Inferior parietal cortex (tissue), 1 donor: ENCODE results near the gene MSH6.

Experiments
- DNase-seq: peaks from one replicate; pipeline ENCODE4 v3.0.0-alpha.2; 2016; ENCODE audit errors: extremely low spot score

The MSH6 gene

DNA sequence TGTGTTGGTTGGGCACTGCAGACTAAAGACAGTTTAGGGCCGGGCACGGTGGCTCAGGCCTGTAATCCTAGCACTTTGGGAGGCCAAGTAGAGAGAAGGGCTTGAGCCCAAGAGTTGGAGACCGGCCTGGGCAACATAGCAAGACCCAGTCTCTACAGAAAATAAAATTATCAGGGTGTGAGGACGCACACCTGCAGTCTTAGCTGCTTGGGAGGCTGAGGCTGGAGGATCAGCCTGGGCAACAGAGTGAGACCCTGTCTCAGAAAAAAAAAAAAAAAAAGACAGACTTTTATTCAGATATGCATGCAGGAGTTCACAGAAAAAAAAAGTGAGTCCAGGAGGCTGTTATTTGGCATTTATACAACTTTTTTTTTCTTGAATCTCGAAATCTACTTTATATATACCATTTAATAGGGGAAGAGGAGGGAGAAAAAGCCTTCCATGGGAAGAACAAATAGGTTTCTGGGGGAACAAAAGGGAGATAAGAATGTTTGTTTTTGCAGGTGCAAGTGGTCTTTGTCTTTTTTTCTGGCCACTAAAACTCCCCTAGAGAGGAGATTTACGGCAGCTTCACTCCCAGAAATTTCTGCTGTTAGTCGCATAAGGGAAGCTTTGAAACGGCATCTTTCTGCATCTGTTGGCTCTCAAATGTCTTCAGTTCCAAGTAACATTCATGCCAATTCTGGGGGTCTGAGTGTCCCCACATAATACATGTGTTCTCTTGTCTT, 4.1 kb upstream of the MSH6 start:
- DNase-seq, result no peak

DNA sequence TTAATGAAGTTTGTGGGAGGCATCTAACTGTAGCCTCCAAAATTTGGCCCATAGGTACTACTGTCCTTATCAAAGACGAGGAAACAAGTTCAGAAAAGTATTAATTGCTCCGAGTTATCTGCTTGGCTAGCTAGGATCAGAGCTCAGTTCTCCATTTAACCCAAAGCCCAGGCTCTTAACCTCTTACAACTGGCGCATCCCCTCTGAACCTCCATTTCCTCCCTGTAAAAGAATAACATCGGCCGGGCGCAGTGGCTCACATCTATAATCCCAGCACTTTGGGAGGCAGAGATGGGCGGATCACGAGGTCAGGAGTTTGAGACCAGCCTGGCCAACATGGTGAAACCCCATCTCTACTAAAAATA, 3.5 kb upstream of the MSH6 start:
- no peak for DNase-seq

DNA sequence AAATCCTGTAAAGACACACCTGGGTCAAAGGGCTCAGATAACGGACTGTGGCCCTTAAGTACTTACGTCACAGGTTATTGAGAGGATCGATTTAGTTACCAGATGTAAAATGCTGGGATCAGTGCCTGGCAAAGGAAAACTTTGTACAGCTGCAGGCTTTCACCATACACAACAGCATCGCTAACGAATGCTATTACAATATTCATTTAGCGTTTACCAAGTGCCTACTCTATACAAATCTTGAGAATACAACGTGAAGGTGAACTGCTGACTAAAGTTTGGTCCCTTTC, 619 bp upstream of the MSH6 start:
- no peak for DNase-seq

DNA sequence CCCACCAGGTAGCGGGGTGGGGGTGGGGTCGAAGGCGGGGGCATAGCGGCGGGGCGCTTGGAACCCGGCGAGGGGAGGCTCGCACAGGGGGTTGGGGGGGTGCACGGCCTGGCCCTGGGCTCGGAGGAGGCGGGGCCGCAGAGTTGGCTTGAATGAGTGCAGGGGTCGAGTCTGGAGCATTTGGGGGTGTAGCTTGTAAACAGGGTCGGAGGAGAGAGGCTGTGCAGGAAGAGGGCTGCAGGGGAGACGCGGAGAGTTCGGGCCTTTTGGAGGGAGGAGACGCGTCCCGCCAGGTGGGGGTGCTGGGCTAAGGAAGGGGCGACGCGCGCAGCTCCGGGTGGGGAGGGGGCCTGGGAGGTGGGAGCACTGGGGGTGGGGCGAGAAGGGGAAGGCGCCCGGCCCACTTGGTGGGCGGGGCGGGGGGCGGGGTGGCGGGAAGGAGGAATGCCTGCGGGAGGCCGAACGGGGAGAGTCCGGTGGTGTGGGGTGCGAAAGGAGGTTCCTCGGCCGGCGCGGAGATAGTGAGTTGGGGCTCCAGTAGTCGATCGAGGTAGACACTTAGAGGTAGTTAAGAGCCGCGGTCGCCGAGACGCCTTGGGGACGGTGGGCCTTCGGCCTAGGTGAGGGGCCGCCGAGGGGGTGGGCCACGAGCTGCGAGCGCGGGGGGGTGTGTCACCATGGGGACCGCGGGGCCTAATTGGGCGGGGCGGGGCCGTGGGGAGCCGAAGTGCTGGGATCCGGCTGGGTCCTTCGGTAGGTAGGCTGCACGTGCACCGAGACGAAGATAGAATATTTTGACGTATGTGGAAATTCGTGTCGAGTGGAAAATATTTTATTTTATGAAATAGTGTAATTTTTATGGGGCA, 774 bp downstream of the MSH6 start:
- DNase-seq, result no peak

DNA sequence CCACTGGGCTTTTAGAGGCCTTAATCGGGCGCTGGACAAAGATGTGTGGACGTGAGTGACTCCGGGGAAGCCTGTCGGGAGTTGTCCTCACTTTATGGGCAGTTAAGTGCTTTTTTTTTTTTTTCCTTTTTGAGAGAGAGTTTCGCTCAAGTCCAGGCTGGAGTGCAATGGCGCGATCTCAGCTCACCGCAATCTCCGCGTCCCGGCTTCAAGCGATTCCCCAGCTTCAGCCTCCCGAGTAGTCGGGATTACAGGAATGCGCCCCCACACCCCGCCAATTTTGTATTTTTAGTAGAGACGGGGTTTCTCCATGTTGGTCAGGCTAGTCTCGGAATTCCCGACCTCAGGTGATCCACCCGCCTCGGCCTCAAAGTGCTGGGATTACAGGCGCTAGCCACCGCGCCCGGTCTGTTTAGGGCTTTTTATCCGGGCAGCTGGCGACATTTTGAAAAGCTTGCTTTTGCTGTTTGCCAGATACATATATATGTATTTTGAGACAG, 1.5 kb downstream of the MSH6 start:
- no peak for DNase-seq

DNA sequence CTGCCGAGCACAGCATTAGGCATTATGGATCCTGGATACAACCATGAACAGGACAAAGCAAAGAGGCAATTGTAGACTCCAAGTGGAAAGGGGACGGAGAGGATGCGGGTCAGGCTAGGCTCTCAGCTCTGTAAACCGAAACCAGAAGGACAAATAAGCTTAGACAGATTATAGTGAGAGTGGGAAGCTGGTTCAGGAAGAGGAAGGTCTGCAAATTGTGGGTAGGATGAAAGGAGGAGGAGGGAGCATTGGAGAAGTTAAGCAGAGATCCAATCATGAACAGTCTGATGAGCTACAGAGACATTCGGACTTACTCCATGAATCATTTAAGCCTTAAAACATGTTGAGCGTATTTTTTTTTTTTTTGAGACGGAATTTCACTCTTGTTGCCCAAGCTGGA, 3.0 kb downstream of the MSH6 start:
- no peak for DNase-seq

DNA sequence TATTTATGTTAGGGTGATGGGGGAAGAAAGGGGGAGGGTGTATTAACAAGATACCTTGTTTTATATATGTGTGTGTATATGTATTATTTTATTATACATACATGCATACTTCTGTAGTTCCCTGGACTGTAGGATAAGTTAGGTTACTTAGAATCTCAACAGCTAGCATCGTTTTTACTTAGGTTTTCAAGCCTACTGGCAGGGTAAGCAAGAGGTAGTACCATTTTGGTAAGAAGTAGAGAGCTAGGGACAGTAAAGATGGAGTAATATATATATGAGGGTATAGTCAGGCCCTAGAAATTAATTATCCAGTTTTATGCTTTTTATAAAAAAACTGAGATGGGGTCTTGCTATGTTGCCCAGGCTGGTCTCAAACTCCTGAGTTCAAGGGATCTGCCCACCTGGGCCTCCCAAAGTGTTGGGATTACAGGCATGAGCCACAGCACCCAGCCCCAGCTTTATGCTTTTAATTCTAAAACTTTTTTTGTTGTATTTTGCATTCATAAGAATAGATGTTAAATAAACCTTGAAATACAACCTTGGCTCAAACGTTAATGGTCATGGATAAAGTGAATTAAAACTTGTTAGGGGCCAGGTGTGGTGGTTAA, 13.2 kb downstream of the MSH6 start:
- no peak for DNase-seq

DNA sequence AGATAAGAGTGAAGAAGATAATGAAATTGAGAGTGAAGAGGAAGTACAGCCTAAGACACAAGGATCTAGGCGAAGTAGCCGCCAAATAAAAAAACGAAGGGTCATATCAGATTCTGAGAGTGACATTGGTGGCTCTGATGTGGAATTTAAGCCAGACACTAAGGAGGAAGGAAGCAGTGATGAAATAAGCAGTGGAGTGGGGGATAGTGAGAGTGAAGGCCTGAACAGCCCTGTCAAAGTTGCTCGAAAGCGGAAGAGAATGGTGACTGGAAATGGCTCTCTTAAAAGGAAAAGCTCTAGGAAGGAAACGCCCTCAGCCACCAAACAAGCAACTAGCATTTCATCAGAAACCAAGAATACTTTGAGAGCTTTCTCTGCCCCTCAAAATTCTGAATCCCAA, 15.7 kb downstream of the MSH6 start:
- no peak for DNase-seq

DNA sequence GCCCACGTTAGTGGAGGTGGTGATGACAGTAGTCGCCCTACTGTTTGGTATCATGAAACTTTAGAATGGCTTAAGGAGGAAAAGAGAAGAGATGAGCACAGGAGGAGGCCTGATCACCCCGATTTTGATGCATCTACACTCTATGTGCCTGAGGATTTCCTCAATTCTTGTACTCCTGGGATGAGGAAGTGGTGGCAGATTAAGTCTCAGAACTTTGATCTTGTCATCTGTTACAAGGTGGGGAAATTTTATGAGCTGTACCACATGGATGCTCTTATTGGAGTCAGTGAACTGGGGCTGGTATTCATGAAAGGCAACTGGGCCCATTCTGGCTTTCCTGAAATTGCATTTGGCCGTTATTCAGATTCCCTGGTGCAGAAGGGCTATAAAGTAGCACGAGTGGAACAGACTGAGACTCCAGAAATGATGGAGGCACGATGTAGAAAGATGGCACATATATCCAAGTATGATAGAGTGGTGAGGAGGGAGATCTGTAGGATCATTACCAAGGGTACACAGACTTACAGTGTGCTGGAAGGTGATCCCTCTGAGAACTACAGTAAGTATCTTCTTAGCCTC, 16.2 kb downstream of the MSH6 start:
- DNase-seq, result no peak

DNA sequence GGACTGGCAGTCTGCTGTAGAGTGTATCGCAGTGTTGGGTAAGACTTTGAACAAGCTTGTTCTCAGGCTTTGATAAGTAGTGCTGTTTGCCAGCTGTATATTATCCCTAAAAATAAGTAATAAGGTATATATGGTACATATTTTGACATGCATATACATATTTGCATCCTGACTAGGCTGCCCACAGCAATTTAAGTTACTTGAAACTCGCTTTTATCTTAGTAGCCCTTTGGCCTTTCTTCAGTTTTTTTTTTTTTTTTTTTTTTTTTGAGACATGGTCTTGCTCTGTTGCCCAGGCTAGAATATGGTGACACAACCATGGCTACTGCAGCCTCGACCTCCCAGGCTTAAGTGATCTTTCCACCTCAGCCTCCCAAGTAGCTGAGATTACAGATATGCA, 18.2 kb downstream of the MSH6 start:
- no peak for DNase-seq

DNA sequence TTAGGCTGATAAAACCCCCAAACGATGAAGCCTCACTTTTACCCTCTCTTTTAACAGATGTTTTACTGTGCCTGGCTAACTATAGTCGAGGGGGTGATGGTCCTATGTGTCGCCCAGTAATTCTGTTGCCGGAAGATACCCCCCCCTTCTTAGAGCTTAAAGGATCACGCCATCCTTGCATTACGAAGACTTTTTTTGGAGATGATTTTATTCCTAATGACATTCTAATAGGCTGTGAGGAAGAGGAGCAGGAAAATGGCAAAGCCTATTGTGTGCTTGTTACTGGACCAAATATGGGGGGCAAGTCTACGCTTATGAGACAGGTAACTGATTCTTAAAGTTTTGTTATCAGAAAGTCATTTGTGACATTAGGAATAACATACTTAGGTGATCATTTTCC, 20.4 kb downstream of the MSH6 start:
- no peak for DNase-seq

DNA sequence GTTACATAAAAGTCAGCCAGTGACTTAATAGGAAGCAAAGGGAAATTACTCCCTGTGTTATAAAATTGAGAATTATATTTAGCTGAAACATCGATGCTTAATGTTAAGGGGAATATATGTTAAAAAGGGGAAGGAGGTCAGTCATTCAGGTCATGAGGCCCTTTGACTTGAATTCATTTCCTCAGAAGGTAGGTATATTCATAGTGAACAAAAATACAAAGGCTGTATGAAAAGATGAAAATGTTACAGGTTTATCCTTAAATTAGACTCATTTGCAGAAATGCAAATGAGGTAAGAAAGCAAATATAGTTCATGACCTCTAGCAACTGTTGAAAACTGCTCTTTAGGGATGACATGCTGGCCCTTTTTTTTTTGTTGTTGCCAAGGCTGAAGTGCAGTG, 20.8 kb downstream of the MSH6 start:
- no peak for DNase-seq

DNA sequence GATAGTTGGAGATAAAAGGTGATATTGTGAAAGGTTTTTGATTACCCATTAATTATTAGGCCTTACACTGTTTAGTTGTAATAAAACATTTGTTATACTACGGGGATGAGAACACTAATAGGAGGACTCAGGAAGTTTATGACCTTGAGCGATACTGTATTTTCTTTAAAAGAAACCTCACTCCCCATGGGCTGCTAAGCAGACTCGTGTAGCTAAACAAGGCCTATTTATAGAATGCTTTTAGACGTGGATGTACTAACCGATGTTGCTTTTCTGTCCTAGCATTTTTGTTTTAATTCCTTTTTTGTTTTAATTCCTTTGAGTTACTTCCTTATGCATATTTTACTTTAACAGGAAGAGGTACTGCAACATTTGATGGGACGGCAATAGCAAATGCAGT, 22.9 kb downstream of the MSH6 start:
- DNase-seq, result no peak

DNA sequence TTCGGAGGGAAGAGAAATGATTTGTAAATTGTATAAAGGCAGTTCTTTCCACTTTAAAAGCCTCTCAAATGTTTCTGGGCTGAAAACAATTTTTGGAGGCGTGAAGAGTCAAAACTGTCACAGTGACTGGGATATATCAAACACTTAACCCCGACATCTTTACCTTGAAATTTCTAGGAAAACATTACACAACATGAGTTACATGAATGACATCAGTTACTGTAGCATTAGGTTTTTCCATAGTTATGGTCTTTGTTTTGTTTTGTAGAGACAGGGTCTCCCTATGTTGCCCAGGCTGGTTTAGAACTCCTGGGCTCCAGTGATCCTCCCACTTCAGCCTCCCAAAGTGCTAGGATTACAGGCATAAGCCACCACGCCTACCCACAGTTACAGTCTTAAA, 25.7 kb downstream of the MSH6 start:
- no peak for DNase-seq

DNA sequence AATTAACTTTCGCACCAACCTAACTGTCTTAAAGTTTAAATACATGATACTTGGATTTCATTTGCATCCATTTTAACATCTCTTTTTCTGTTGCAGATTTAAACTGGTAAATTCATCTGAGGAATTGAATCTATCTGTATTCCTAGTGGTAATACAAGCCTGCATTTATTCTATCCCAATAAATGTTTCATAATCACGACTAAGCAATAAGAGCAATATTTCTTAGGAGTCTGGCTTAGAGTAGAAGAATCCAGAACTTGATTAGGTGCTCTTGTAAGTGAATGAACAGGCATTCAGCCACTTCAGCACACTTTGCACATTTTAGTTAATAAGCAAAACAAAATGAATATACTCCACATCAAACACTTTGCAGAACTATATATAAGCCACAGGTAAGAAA, 27.0 kb downstream of the MSH6 start:
- DNase-seq, result no peak

DNA sequence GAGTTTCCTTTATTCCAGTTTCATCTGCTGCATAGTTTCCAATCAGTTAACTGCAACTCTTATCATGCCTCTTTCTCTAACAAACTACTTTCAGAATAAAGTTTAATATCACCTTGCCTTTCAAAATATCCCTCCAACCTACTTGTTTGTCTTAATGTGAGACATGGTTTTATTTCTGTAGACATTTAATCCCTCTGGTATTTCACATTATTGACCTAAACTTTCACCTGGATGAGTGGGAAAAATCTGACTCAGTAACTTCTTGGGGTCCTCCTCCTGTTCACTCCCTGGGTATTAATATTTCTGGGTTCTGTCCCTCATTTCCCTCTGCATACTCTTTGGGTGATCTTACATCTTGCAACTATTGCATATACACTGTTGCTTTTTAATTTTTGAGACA, 27.9 kb downstream of the MSH6 start:
- no peak for DNase-seq

DNA sequence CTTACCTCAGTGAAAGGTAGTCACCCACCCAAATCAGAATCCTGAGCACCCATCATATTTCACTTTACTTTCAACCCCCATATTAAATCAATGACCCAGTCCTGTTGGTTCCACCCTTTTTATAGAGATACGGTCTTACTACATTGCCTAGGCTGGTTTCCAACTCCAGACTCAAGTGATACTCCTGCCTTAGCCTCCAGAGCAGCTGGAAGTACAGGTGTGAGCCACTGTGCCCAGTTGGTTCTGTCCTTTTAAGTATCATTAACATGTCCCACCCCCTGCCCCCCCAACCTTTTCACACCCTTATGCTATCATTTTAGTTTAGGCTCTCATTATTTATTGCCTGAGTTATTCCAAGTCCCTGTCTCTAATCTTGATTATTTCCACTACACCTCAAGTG, 28.7 kb downstream of the MSH6 start:
- no peak for DNase-seq

DNA sequence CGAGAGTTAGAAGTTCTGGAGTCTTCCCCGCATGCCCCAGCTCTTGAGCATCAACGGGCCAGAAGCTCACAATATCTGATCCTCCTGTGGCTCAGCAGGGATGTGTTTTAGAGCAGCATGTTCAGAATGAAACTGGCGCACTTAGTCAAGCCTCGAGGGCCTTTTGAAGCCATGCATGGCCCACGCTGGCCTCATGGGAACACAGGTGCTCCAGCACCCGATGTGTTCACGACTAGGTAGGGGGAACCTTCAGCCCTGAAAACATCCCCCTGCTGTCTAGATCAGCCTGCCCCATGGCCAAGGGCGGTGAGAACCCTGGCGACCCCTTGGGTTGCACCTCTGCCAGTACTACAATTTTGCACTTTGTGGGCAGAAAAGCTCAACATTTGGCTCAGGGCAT, 32.8 kb downstream of the MSH6 start:
- no peak for DNase-seq

DNA sequence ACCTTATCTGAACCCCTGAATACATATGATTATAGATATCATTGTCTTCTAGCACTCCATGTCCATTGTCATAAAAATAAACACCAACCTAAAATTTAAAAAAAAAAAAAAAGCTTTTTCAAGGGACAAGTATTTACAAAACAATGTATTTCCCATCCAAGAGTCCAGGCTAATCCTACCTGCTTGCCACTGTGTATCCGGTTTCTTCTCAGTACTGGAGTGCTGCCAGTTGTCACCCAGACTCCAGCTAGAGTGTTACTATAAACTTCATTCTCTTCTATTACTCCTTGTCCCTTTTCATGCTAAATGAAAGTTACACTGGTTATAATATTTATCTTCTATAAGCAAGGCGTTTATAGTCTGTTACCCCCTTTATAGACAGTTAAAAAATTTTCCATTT, 35.8 kb downstream of the MSH6 start:
- no peak for DNase-seq

DNA sequence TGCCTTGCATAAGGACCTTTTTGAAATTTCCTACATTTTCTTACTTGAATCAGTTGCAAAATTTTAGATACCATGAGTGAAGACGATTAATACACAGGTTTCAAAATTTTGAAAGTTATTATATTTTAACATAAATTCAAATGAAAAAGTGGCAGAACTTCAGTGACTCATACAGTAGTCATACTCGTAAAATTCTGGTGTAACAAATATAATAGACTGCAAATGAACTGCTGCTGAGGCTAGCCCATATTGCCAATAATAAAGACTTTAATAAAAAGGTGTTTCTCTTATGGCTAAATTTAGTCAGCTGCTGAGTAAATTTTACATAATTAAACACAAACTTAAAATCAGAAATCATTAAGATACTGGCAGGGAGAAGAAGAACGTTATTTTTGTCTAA, 36.9 kb downstream of the MSH6 start:
- DNase-seq, result no peak

DNA sequence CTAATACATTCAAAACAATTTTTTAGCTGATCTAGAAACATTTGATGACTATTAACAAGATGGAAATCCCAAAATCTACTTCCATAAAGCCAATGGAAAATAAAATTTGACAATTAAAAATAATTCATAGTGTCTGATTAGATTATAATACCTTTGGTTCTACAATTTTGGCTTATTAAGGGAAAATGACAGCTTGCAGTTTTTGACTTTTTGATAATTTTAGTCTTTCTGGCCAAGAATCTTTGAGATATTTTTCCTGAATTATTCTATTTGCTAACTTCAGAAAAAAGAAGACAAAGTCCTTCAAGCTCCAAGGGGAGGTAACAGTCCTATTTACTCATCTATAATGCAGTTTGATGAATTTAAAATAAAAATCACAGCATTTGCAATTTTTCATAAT, 39.6 kb downstream of the MSH6 start:
- DNase-seq, result no peak

DNA sequence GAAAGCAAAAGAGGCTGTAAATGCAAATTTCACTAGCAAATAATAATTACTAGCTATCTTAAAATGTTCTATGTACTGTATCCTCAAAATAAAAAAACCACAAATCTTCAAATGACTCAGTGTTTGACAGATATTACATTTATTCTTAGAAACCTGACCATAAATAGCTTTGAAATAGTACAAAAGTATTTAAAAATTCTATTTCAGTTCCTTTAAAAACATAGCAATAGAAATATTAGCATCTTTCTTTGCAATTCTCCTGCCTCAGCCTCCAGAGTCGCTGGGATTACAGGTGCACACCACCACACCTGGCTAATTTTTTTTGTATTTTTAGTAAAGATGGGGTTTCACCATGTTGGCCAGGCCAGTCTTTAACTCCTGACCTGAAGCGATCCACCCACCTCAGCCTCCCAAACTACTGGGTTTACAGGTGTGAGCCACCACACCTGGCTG, 50.6 kb downstream of the MSH6 start:
- no peak for DNase-seq

DNA sequence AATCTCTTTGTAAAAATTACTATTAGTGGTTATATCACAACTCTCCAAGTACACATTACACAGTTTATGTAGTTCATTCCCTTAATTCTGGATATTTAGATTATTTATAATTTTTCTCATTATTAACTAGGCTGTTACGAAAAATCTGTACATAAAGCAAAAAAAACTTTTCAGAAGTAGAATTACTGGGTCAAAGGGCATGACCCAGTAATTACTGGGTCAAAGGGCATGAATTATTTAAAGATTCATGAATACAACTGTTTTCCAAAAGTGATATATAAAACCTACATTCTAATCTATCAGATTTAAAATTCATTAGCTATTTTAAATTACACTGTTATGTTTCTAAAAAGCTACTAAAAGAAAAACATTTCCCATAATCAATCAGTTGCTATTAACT, 55.3 kb downstream of the MSH6 start:
- DNase-seq, result no peak
